Endothelial cell of umbilical vein (primary cell): ENCODE results near the gene FAM168A. TPM values are rescaled to one million over a fixed set of nuclear protein-coding genes. Genes with fewer than 3 reads are reported as not detected.
A peak's percentile ranks its signal among the peaks of the same experiment; 100 is the strongest.

Experiments used
- BruUV-seq: library from RNA; stranded (reverse); fragments of 400-500 nt; replicated peaks from 2 replicates; lab custom pipeline; 2021; lab: Mats Ljungman, UMichigan
- CTCF ChIA-PET: fragments of 300-600, 350-600 bp; sonication (Branson Sonifier 250); formaldehyde crosslinking; loops from one replicate; lab custom pipeline; 2021; ENCODE audit warnings: antibody characterized with exemption, inconsistent platforms; lab: Charles Lee
- POLR2A ChIA-PET: fragments of 300-600, 350-600 bp; sonication (Branson Sonifier 250); formaldehyde crosslinking; loops from one replicate; lab custom pipeline; 2021; ENCODE audit warnings: antibody characterized with exemption, inconsistent platforms; lab: Charles Lee
- DNase-seq: peaks from one replicate; pipeline ENCODE4 v3.0.0-alpha.2; 2011; ENCODE audit warnings: low read depth, low spot score
- FAIRE-seq: peaks from 2 replicates; lab custom pipeline; 2011; peaks lifted over from hg19 to GRCh38; lab: Jason Lieb, UNC
- H2AFZ ChIP-seq: 2 replicates; pipeline ENCODE4 v1.6.0; 2012; ENCODE audit warnings: low read depth, low read length, control low read depth, inconsistent platforms
- H3K27ac ChIP-seq: 2 replicates; pipeline ENCODE4 v1.5.1; 2011; ENCODE audit warnings: low read depth, mild to moderate bottlenecking, control low read depth, low read length, moderate library complexity; ENCODE audit not compliant: insufficient read depth
- H3K27me3 ChIP-seq, 2 experiments: 2 replicates each; pipeline versions ENCODE4 v1.6.0 to v1.6.1; 2011; ENCODE audit warnings: low read length in 2 of 2, mixed read lengths in 1 of 2; ENCODE audit not compliant: control insufficient read depth in 2 of 2, insufficient read depth in 2 of 2
- H3K36me3 ChIP-seq, 2 experiments: 2 replicates in 1 of 2; 3 replicates in 1 of 2; pipeline ENCODE4 v1.5.1; 2011; ENCODE audit warnings: low read length in 2 of 2, mild to moderate bottlenecking in 1 of 2, moderate library complexity in 1 of 2; ENCODE audit not compliant: control insufficient read depth in 2 of 2, insufficient read depth in 2 of 2; ENCODE audit errors: extremely low read depth in 1 of 2
- H3K4me1 ChIP-seq: 3 replicates; pipeline ENCODE4 v1.5.1; 2011; ENCODE audit warnings: mild to moderate bottlenecking, low read length; ENCODE audit not compliant: control insufficient read depth, insufficient read depth; ENCODE audit errors: extremely low read depth
- H3K4me2 ChIP-seq: 2 replicates; pipeline ENCODE4 v1.6.1; 2011; ENCODE audit warnings: low read length, control low read depth, mixed read lengths; ENCODE audit not compliant: insufficient read depth
- H3K4me3 ChIP-seq, 3 experiments: fragments of 200-600 bp in 1 of 3; sonication (generic), shearing (Covaris generic) in 1 of 3; replicated peaks in 1 of 3; 2 replicates each; pipeline ENCODE4 v1.5.1; 2011 to 2016; ENCODE audit warnings: control low read depth in 3 of 3, low read length in 3 of 3, mild to moderate bottlenecking in 2 of 3, inconsistent platforms in 1 of 3, low read depth in 1 of 3, moderate library complexity in 1 of 3; ENCODE audit not compliant: insufficient read depth in 1 of 3
- H3K79me2 ChIP-seq: 2 replicates; pipeline ENCODE4 v1.6.0; 2012; ENCODE audit warnings: low read length, inconsistent platforms; ENCODE audit not compliant: control insufficient read depth, insufficient read depth
- H3K9ac ChIP-seq: replicated peaks from 2 replicates; pipeline ENCODE3; 2011; ENCODE audit warnings: low read length, control low read depth; ENCODE audit not compliant: insufficient read depth; ENCODE audit errors: extremely low read depth
- H3K9me1 ChIP-seq: replicated peaks from 3 replicates; pipeline ENCODE4 v1.6.0; 2011; ENCODE audit warnings: mild to moderate bottlenecking, low read length; ENCODE audit not compliant: control insufficient read depth, insufficient read depth; ENCODE audit errors: extremely low read depth
- H3K9me3 ChIP-seq: replicated peaks from 2 replicates; pipeline ENCODE4 v1.5.1; 2012; ENCODE audit warnings: low read length, inconsistent platforms; ENCODE audit not compliant: control insufficient read depth, insufficient read depth
- H4K20me1 ChIP-seq: replicated peaks from 2 replicates; pipeline ENCODE3; 2011; ENCODE audit warnings: mild to moderate bottlenecking, low read length; ENCODE audit not compliant: control insufficient read depth, insufficient read depth; ENCODE audit errors: extremely low read depth
- EZH2 ChIP-seq: IDR thresholded peaks from 2 replicates; pipeline ENCODE4 v1.6.1; 2012; ENCODE audit warnings: borderline replicate concordance, low read depth, mild to moderate bottlenecking, moderate library complexity, low read length, inconsistent platforms; ENCODE audit not compliant: severe bottlenecking
- FOS ChIP-seq: IDR thresholded peaks from 2 replicates; pipeline ENCODE4 v1.6.1; 2011; ENCODE audit warnings: mild to moderate bottlenecking, low read length, moderate library complexity, borderline replicate concordance; ENCODE audit not compliant: insufficient read depth
- GATA2 ChIP-seq: IDR thresholded peaks from 2 replicates; pipeline ENCODE4 v1.7.0; 2011; ENCODE audit warnings: low read depth, mild to moderate bottlenecking, moderate library complexity, mixed read lengths, low read length; ENCODE audit not compliant: insufficient read length, insufficient read depth
- JUN ChIP-seq: IDR thresholded peaks from 2 replicates; pipeline ENCODE4 v1.6.1; 2011; ENCODE audit warnings: borderline replicate concordance, low read depth; ENCODE audit not compliant: insufficient read length, insufficient read depth
- MAX ChIP-seq: IDR thresholded peaks from 2 replicates; pipeline ENCODE4 v1.6.1; 2011; ENCODE audit not compliant: insufficient read depth, insufficient read length
- MYC ChIP-seq: IDR thresholded peaks from one replicate; pipeline ENCODE4 v1.6.1; 2011; ENCODE audit warnings: mild to moderate bottlenecking, low read depth, low read length
- POLR2A ChIP-seq: IDR thresholded peaks from 2 replicates; pipeline ENCODE4 v1.6.1; 2012; ENCODE audit warnings: low read depth, mild to moderate bottlenecking, control low read depth, low read length
- POLR2AphosphoS5 ChIP-seq: IDR thresholded peaks from 2 replicates; pipeline ENCODE4 v1.6.1; 2012; ENCODE audit warnings: low read depth, mild to moderate bottlenecking, control low read depth, low read length, moderate library complexity; ENCODE audit not compliant: insufficient read depth
- dilution Hi-C: fragments of 300-500 bp; cut with MboI; formaldehyde crosslinking; loops from one replicate; pipeline ENCODE4 v1.15.0; 2019; ENCODE audit warnings: low sequenced_read_pairs; ENCODE audit not compliant: extremely low pct_ligation_motif_present
- intact Hi-C: fragments of 100-400 bp; cut with micrococcal nuclease; formaldehyde crosslinking; loops from one replicate; pipeline ENCODE4 v1.10.0; 2022
- polyA plus RNA-seq, 4 experiments: library from polyadenylated mRNA; depleted of rRNA in 3 of 4; stranded (reverse) in 3 of 4; unstranded in 1 of 4; fragments of >200 nt; gene quantifications; 2 replicates each; pipeline versions ENCODE4 v1.2.1 to v1.2.3, GENCODE V29; 2011 to 2012; ENCODE audit warnings: missing spikeins in 1 of 4
- total RNA-seq: library from RNA; stranded (reverse); gene quantifications from 2 replicates; pipeline ENCODE4 v1.2.3, GENCODE V29; 2021
- TF ChIP-seq, protein P1 (sequence below), 2 donors: IDR thresholded peaks; 1 replicate in 1 of 2; 2 replicates in 1 of 2; pipeline ENCODE4 v1.5.1; 2011; ENCODE audit warnings: low read length in 2 of 2, mild to moderate bottlenecking in 2 of 2, moderate library complexity in 2 of 2, control low read depth in 1 of 2, inconsistent platforms in 1 of 2, low read depth in 1 of 2; ENCODE audit not compliant: insufficient read depth in 1 of 2; ENCODE audit errors: extremely low read depth in 1 of 2

The FAM168A gene
- total and polyA plus RNA-seq, 2 donors (not counting 3 experiments of a cell fraction or from before 2014, with no cell fraction given): 17.0 to 20.5 TPM

GRCh38 chr11:73598719-73599379 is 937 bp upstream of the FAM168A start:
- H3K9me1 ChIP-seq: no peaks in the 10 kb centered on the region
- CTCF ChIA-PET: interaction anchor here (0.6 to 1.5 kb wide), 8 partner anchors 27 to 332 kb away, joined by 3 to 11 read pairs (median 3); no protein-coding TSS in a partner anchor
- peaks cover 6% of the 10 kb centered on the region for H3K79me2 ChIP-seq
- peak overlapping the region; percentile 7 to 97 (median 70) for H3K4me3 ChIP-seq
- H3K9me3 ChIP-seq: no peaks in the 10 kb centered on the region
- TF ChIP-seq EZH2 (no peak), POLR2AphosphoS5 (no peak), JUN (no peak), MYC (no peak), GATA2 (no peak), POLR2A (no peak), MAX (no peak), FOS (no peak)
- TF ChIP-seq, protein P1, sequence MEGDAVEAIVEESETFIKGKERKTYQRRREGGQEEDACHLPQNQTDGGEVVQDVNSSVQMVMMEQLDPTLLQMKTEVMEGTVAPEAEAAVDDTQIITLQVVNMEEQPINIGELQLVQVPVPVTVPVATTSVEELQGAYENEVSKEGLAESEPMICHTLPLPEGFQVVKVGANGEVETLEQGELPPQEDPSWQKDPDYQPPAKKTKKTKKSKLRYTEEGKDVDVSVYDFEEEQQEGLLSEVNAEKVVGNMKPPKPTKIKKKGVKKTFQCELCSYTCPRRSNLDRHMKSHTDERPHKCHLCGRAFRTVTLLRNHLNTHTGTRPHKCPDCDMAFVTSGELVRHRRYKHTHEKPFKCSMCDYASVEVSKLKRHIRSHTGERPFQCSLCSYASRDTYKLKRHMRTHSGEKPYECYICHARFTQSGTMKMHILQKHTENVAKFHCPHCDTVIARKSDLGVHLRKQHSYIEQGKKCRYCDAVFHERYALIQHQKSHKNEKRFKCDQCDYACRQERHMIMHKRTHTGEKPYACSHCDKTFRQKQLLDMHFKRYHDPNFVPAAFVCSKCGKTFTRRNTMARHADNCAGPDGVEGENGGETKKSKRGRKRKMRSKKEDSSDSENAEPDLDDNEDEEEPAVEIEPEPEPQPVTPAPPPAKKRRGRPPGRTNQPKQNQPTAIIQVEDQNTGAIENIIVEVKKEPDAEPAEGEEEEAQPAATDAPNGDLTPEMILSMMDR (IDR thresholded peaks at IDR 0.05; ENCODE audit: extremely low read depth in 1 of 2, insufficient read depth in 1 of 2, low read depth in 1 of 2, low read length in 2 of 2): no peak
- H2AFZ ChIP-seq: peak overlapping the region; percentile 57
- no peaks in the 10 kb centered on the region for H4K20me1 ChIP-seq
- dilution Hi-C loops (no loop called here), intact Hi-C loops (loop anchor here (1.0 to 2.0 kb wide), 2 partner anchors 120 to 332 kb away; no protein-coding TSS in a partner anchor)
- no peak for FAIRE-seq
- H3K4me1 ChIP-seq: peaks cover 9% of the 10 kb centered on the region
- BruUV-seq: TSS peak; percentile 96
- POLR2A ChIA-PET: interaction anchor here (0.6 kb wide), 1 partner anchor 93 kb away, joined by 4 read pairs; no protein-coding TSS in a partner anchor
- H3K4me2 ChIP-seq: peak overlapping the region; percentile 64
- H3K9ac ChIP-seq: peak overlapping the region; percentile 33
- no peaks in the 10 kb centered on the region for H3K36me3 ChIP-seq
- no peaks in the 10 kb centered on the region for H3K27me3 ChIP-seq
- no peak for DNase-seq
- no peak overlapping the region for H3K27ac ChIP-seq
